Transverse colon (tissue), 4 donors: ENCODE results near the gene PHLDA2.

Experiments used
- CTCF ChIP-seq, 5 experiments: fragments of 200-600 bp in 3 of 5; fragments of 450-650 bp in 2 of 5; sonication (generic) in 3 of 5; IDR thresholded peaks; 1 replicate in 2 of 5; 2 replicates in 3 of 5; pipeline ENCODE4 v1.5.1; 2016 to 2017; ENCODE audit warnings: antibody characterized with exemption in 5 of 5, inconsistent platforms in 3 of 5, mild to moderate bottlenecking in 2 of 5, moderate library complexity in 1 of 5
- EP300 ChIP-seq: sonication (generic); formaldehyde crosslinking; IDR thresholded peaks from one replicate; pipeline ENCODE4 v1.6.1; 2017; ENCODE audit warnings: antibody characterized with exemption, low read depth
- POLR2A ChIP-seq: fragments of 450-650 bp; IDR thresholded peaks from one replicate; pipeline ENCODE4 v1.6.1; 2016; ENCODE audit warnings: antibody characterized with exemption, mild to moderate bottlenecking, moderate library complexity
- POLR2AphosphoS5 ChIP-seq, 3 donors: sonication (generic); formaldehyde crosslinking; IDR thresholded peaks; one replicate each; pipeline ENCODE4 v1.6.1; 2016; ENCODE audit warnings: antibody characterized with exemption in 3 of 3

GRCh38 chr11:2916114-2916891 is 12.9 kb downstream of the PHLDA2 start:
- no peak for TF ChIP-seq POLR2A
- TF ChIP-seq POLR2AphosphoS5 (IDR thresholded peaks at IDR 0.05) = no peak
- no peak for TF ChIP-seq CTCF (IDR thresholded peaks at IDR 0.05)
- TF ChIP-seq EP300 = no peak
